Daoy (cell line): ENCODE results near the gene TRMT13. TPM values are rescaled to one million over a fixed set of nuclear protein-coding genes. Genes with fewer than 3 reads are reported as not detected.
A peak's percentile ranks its signal among the peaks of the same experiment; 100 is the strongest.

Experiments
- DNase-seq: peaks from one replicate; pipeline ENCODE4 v3.0.0-alpha.2; 2015; ENCODE audit warnings: low read depth
- total RNA-seq: library from RNA; depleted of rRNA; stranded (reverse); fragments of >200 nt; shearing (Covaris generic); gene quantifications from 2 replicates; pipeline ENCODE4 v1.2.3, GENCODE V29; 2014; rRNA removed

Gene TRMT13, protein sequence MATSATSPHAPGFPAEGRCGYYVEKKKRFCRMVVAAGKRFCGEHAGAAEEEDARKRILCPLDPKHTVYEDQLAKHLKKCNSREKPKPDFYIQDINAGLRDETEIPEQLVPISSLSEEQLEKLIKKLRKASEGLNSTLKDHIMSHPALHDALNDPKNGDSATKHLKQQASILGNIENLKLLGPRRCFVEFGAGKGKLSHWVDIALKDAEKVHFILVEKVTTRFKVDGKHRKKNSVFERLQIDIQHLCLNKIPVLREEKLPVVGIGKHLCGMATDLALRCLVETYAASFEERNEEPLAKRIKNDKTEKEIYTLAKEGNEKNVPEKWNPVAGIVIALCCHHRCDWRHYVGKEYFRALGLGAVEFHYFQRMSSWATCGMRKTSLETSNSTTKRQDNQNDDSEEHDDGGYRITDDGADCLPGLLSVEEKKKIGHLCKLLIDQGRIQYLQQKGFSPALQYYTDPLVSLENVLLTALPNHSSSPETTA
- total RNA-seq = 18.2 and 49.1 TPM in 2 replicates

GRCh38 chr1:100132566-100133477 is at the start of gene TRMT13, which contains the start of gene SASS6:
TRMT13 (plus strand) TSS chr1:100133163; CDS start chr1:100133169, 6 bp downstream.
SASS6 (minus strand) TSS chr1:100132930; CDS start chr1:100132814, 116 bp downstream.
- DNase-seq = peak; percentile 99

- no peak for DNase-seq
These were observed 45.6 kb upstream of the TRMT13 start for GRCh38 chr1:100087396-100087795.

- no peak for DNase-seq
These were observed 43.9 kb upstream of the TRMT13 start for GRCh38 chr1:100089082-100089481.

DNA sequence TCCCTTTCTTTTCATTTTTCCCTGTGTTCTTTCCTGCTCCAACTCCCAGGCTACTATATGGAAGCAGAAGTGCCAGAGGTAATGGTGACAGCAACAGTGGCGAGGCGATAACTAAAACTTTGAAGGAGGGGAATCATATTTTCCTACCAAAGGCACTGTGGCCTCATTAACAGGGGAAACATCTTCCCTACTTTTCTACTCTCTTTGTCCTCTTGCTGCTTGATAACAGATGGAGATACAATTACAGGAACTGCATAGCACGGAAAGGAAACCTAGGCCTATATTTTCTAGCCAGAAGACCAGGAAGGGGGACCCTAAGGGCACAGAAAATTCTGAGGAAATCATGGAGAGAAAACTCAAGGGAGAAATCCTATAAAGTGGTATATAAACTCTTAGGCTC is 42.5 kb upstream of the TRMT13 start:
- no peak for DNase-seq

GRCh38 chr1:100100202-100100601 is 32.8 kb upstream of the TRMT13 start:
- DNase-seq = no peak

DNA sequence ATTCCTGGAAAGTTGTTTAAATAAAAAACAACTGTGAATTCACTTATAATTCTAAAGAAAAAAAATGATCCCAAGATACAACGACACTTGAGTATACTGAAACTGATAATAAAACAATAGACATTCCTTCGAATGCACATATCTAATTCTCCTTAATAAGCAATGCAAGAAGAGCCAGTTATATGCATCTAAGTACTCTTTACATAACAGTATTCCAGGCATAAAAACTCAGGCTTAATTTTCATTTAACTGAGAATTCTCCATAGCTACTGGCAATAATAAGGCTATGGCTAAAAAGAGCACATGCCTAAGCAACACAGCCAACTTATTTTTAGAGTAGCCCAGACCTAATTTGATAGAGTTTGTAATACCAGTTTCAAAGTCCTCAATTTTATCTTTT is 31.4 kb upstream of the TRMT13 start:
- DNase-seq = no peak

- no peak for DNase-seq
These were observed 25.3 kb upstream of the TRMT13 start for GRCh38 chr1:100107696-100108095.

GRCh38 chr1:100109554-100110066 is 23.4 kb upstream of the TRMT13 start:
- DNase-seq = no peak

DNA sequence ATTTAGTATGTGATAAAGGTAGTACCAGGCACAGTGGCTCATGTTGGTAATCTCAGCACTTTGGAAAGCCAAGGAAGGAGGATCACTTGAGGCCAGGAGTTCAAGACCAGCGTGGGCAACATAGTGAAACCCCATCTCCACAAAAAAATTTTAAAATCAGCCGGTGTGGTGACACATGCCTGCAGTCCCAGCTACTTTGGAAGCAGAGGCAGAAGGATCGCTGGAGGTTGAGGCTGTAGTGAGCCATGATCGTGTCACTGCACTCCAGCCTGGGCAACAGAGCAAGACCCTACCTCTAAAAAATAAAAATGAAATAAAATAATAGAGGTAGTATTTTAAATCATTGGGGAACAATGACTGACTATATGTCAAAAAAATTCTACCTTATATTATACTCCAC is 17.4 kb upstream of the TRMT13 start:
- DNase-seq = no peak

DNA sequence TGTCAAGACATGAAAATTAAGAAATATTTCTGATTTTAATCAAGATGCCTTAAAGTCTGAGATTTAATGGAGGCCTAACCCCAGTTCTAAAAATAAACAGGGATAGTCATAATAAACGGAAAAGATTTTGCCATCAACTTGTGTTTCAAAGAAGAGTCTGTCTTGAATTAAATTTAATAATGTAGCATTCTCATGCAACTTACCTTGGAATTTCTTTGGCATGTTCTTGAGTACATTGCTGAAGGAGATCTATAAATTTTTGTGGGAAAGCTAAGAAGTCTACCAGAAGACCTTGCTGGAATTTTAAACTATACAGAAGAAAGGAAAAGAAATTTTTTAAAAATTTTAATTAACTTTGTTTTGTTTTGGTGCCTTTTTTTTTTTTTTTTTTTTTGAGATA is 10.8 kb upstream of the TRMT13 start:
- DNase-seq = no peak

DNA sequence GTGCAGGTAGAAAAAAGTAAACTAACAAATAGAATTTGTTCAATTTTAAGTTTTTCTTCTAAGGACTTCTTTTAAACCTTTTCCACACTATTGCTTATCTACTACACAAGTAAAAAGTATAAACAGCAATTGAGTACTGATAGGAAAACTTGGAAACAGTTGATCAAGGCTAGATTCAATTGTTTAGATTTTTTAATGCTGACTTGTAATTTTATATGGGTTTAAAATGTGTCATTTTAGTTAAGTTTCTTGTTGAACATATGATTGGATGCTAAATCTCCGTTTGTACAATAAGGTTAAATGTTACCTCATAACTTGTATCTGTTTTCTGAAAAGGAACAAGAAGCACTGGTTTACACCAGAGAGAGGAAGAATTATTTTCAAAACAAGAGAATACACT is 5.7 kb upstream of the TRMT13 start:
- DNase-seq = no peak

DNA sequence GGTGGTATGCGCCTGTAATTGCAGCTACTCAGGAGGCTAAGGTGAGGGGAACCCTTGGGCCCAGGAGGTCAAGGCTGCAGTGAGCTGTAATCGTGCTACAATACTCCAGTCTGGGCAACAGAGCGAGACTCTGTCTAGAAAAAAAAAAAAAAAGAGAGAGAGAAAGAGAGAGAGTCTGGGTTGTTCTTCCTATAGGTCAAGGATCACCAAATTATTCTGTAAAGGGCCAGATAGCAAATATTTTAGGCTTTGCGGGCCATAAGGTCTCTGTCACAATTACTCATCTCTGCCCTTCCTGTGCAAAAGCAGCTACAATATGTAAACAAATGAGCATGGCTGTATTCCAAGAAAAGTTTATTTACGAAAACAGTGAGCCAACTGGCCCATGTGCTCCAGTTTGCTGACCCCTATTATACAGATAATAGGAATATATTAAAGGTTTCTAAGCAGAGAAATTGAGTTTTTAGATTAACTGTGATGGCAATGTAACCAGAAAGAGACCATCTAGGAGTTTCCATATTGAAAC is 2.3 kb upstream of the TRMT13 start:
- peak; percentile 15 for DNase-seq

GRCh38 chr1:100131623-100132022 is 1.3 kb upstream of the TRMT13 start:
- DNase-seq = no peak

GRCh38 chr1:100134872-100135271 is 1.9 kb downstream of the TRMT13 start:
- DNase-seq = no peak

DNA sequence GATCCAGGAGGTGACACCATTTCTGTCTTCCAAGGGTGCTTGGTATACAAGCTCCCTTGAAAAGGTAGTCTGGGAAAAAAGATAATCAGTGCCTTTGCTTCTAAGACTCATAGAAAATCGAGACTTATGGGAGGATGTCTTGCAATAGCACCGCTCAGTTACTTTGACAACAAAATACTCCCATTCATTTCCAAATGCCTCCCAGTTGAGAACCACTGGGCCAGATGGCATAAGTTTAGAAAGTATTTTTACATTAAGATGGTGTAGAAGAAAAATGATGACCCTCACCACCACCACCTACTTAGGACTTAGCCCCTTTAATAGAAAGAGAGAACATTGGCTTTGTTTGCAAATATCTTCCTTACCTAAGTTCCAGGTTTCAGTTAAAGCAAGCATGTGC is 4.6 kb downstream of the TRMT13 start:
- DNase-seq = no peak

GRCh38 chr1:100141192-100141591 is 8.2 kb downstream of the TRMT13 start:
- DNase-seq = no peak

DNA sequence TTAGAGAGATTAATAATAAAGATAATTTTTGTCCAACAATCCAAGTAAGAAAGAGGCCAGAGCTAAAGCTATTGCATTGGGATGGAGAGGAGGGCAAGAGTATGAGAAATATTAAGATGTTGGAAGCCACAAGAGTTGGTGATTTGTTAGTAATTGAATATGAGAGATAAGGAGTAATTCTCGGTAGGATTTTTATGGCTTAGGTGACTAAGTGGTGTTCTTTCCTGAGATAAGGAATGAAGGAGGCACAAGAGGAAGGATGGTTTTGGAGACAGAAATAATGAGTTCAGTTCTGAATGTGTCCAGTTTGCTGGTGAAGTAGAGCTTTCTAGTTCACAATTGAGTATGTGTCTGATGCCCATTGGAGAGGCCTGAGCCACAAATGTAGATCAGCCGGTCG is 9.4 kb downstream of the TRMT13 start:
- no peak for DNase-seq

- no peak for DNase-seq
These were observed 12.2 kb downstream of the TRMT13 start for GRCh38 chr1:100145116-100145515.

DNA sequence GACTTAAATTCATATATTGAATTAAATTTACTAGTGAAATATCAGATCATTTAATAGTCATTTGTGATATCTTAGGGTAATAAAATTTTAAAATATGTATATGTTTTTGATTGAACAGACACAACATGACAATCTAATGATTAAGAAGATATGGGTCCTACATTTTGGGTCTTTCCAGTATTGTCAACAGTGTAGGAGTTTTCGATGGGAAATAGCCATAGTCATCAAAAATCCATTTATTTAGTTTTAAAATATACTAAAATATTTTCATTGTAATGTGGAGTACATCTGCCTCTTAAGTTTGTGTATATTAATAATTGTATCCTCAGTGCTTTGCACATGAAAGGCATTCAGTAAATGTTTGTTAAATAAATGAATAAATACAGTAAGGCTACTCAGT is 14.0 kb downstream of the TRMT13 start:
- no peak for DNase-seq

GRCh38 chr1:100147875-100148274 is 14.9 kb downstream of the TRMT13 start:
- DNase-seq = no peak

GRCh38 chr1:100151679-100152078 is 18.7 kb downstream of the TRMT13 start:
- no peak for DNase-seq

DNA sequence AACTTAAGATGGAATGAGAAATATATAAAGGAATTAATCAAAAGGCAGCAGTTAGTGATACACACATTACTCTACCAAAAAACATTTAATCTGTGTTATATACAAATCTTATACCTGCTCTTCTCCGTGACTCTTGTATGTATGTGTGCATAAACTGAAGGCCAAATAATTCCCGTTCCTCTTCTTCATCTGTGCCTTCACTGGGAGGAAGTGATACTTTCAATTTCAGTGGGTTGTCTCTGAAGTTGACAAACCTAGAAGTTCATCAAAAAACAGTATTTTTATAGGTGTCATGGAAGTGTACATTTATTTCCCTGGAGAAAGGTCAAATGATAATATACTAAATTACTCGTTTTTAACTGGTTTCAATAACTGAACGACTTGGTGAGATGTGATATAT is 19.3 kb downstream of the TRMT13 start:
- DNase-seq = no peak
